ENCODE results near the gene POU1F1. TPM values are rescaled to one million over a fixed set of nuclear protein-coding genes. Genes with fewer than 3 reads are reported as not detected.
A peak's percentile ranks its signal among the peaks of the same experiment; 100 is the strongest.
"Not testable (repeated sequence)": the region's sequence is repeated elsewhere in the genome, so short reads cannot be mapped to it uniquely, and the experiment has no call there.

The POU1F1 gene, protein sequence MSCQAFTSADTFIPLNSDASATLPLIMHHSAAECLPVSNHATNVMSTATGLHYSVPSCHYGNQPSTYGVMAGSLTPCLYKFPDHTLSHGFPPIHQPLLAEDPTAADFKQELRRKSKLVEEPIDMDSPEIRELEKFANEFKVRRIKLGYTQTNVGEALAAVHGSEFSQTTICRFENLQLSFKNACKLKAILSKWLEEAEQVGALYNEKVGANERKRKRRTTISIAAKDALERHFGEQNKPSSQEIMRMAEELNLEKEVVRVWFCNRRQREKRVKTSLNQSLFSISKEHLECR
- not detected in 2 replicates for total RNA-seq (2014; rRNA removed)
- not detected for polyA plus RNA-seq (2012)

DNA sequence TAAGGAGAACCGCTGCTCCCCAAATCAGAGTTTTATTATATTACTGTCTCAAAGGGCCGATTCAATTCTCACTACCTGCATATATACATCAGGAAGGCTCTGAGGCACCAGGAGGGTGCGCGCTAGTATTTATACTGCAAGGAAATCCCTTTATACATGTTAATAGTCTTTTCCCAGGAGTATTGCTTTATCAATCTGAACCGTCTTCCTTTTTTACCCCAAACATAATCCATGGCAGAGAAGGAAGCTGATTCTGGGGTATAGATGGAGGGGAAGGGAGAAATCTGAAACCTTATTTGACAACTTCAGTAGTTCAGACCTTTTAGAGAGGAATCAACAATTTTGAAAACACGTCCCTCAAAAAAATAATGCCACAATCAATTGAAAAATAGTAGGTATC is at the start of gene POU1F1:
TSS of gene POU1F1 (minus strand) at position 101 of the 400 bp plus-strand sequence. CDS start 122 bp downstream, outside the sequence.
- DNase-seq (ENCODE audit: low read depth), result no peak

DNA sequence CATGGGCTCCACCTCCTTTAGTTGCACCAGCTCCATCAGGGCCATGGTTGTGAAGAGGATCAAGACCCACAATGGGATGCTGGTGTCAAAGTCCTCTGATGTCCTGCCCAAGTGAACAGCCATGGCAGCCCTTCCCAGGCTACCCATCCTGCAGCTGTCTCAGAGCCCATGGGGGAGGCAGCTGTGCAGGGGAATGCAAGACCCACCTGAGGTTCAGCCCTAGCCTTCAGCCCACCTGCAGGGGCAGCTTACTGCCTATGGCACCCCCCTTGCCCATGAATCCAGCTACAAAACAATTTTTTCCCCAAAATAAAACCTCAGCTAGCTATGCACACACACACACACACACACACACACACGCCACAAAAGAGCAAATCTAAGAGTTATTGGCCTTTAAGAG is 48.2 kb upstream of the POU1F1 start:
- DNase-seq (ENCODE audit: low read depth), result no peak

DNA sequence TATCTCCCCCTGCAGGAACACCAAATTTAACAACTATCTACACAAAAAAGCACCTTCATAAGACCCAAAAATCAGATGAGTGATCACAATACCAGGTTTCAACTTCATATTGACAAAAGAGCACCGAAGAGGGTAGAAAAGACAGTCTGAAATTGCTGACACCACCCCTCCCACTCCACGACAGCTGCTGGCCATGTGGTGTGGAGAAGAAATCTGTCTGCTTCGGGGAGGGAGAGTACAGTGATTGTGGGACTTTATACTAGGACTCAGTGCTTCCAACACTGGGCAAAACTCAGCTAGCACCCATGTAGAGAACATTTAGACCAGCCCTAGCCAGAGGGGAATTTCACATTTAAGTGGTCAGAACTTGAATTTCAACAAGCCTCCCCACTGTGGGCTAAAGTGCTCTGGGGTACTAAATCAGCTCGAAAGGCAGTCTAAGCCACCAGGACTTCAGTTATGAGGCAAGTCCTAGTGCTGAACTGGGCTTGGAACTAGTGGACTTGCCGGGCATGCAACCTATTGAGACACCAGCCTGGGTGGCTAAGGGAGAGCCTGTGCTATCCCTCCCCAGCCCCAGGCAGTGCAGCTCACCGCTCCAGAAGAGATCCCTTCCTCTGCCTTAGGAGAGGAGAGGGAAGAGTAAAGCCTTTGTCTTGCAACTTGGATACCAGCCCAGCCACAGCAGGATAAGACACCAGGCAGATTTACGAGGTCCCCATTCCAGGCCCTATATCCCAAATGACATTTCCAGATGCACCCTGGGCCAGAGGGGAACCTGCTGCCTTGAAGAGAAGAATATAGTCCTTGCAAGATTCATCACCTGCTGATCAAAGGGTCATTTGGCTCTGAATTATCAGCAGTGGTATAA is 44.6 kb upstream of the POU1F1 start:
- DNase-seq (ENCODE audit: low read depth), result peak; percentile 13

DNA sequence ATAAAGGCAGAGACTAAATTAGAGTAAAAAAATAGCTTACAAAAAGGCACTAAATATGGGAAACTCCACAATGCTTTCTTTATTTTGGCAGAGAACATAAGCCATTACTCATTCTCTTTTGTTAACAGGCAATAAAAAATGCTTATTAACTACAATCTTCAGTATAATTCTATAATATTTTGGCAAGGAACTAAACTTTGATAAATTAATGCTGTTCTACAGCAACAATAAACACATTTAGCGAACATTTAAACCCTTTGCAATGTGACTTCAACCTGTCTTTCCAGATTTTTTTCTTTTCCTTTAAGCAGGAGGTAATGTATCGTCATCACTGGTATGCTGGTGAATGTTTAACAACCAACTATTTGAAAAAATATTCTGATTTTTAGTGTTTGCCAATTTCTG is 42.2 kb upstream of the POU1F1 start:
- no peak for DNase-seq (ENCODE audit: low read depth)

DNA sequence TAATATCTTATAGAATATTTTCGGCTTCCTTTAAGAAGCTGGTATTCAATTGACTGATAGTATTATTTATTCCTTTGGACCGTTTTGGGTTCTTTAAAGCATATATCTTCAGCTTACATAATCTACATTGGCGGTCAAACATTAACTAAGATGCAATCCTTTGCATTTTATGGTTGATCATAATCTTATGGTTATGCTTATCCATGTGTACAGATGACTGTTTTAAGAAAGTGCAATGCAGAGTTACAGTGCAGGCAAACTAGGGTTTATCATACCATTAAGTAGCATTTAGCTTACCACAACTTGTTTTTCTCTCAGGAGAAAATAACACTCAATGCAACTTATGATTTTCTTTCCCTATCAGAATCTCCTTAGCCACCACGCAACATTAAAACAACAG is 41.4 kb upstream of the POU1F1 start:
- no peak for DNase-seq (ENCODE audit: low read depth)

DNA sequence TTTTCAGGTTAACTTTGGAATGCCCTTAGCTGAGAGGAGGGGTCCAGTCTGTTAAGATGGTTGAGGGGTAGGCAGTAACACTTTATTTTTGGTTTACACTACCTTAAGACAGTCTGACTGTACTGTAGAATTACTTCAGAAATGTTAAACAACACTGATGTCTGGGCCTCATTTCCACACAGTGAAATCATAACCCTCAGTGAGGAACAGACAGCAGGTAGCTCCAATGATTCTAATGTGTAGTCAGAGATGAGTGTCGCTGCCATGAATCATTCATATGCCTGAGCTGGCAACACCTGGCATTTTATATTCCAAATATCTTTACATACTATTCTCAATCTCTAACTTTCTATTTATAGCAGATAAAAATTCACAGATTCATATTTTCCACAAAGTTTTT is 37.3 kb upstream of the POU1F1 start:
- DNase-seq (ENCODE audit: low read depth), result no peak

DNA sequence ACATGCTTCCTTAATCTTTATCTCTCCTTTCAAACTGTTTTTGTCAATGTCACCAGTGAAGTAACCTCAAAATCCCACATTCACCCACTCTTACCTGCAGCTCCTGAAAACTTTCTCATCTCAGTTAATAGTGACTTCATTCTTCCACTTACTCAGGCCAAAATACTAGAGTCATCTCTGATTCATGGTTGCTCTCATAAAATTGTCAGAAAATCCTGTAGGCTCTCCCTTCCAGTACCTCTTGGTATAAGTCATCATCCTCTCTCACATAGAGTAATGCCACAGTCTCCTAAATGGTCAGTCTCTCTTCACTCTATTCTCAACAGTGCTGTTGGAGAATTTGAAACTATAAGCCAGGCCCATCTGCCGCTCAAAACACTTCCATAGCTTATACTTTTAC is 34.9 kb upstream of the POU1F1 start:
- DNase-seq (ENCODE audit: low read depth), result peak; percentile 20

DNA sequence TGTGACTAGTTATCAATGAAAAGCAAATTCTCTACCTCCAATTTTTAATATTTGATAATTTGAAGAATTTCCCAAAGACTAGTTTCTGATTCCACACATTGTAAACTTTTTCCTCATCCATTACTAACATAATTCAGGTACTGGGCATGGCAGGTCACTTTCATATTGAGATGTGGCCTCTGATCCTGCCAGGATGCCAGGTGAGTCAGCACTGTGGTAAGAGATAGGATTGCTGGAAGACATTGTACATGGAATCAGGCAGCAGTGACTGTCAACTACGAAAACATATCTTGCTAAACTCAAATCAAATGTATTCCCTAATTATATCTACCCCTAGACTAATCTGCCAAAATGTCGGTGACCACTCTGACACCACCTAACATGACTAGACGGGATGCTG is 33.2 kb upstream of the POU1F1 start:
- DNase-seq (ENCODE audit: low read depth), result no peak

DNA sequence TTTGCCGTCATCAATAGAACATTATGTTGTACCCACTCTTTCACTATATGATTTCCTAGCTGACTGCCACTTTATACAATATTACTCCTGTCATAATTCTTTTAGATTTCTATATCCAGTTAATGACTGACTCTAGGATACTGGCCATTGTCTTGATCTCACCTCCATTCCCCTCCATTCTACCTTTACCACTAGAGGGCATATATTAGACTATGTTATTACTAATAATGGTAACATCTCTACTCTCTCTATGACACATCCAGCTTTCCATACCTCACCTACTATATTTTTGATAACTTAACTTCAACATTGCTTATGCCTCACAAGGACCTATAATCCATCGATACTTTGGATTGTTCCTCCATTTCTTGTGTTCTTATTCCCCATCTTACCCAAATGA is 31.4 kb upstream of the POU1F1 start:
- no peak for DNase-seq (ENCODE audit: low read depth)

DNA sequence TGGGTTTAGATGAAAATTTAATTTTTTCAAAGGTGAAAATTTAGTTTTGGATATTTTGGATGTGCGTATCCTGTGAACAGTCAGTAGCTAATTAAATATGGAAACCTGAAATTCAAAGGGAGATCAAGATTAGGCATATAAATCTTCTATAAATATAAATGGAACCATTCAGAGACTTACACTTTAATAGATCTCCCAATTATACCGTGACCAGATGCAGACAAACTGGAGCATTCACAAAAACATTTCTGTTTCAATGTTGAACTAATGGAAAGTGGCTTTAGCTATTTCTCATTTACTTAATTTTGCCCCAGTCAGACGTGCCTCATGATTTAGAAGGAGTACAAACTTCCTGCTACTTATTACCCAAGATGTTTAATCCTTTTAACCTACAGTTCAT is 29.1 kb upstream of the POU1F1 start:
- DNase-seq (ENCODE audit: low read depth), result no peak

DNA sequence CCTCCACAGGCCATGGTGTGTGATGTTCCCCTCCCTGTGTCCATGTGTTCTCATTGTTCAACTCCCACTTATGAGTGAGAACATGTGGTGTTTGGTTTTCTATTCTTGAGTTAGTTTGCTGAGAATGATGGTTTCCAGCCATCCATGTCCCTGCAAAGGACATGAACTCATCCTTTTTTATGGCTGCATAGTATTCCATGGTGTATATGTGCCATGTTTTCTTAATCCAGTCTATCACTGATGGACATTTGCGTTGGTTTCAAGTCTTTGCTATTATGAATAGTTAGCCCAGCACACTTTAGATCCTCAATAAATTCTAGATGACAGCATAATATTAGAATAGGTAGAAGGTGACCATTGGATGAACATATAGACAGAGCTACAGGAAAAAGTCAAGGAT is 28.6 kb upstream of the POU1F1 start:
- DNase-seq (ENCODE audit: low read depth), result not testable (repeated sequence)

DNA sequence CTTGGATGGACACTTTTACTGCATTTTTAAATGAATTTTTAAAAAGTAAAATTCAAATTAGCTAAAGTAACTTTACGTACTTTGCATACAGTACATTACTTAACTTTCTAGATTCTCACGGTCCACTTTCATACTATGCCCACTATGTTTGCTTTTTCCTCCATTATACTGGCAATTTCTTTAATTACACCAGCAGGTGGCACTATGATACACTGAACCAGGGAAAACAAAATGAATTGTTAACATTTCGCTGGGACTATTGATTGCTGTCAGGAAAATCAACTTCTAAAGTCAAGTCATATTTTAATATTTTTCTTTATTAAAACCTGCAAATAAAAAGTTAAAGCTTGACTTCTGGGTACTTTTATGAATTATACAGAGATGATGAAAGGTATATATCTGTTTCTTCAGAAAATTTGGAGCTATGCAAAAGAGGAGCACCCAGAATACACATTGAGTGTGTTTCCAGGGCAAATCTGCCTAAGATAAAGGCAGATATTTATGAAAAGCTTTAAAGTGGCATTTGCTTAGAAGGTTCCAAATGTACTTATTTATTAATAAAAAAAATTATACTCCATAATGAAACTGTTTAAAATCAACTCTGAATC is 21.8 kb upstream of the POU1F1 start:
- DNase-seq (ENCODE audit: low read depth), result peak; percentile 49

DNA sequence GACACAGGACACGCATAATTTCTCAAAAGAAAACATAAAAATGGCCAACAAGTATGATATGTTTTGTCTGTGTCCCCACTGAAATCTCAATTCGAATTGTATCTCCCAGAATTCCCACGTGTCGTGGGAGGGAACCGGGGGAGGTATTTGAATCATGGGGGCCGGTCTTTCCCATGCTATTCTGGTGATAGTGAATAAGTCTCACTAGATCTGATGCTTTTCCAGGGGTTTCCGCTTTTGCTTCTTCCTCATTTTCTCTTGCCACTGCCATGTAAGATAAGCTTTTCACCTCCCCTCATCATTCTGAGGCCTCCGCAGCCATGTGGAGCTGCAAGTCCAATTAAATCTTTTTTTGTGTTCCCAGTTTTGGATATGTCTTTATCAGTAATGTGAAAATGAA is 12.1 kb upstream of the POU1F1 start:
- DNase-seq (ENCODE audit: low read depth), result no peak

DNA sequence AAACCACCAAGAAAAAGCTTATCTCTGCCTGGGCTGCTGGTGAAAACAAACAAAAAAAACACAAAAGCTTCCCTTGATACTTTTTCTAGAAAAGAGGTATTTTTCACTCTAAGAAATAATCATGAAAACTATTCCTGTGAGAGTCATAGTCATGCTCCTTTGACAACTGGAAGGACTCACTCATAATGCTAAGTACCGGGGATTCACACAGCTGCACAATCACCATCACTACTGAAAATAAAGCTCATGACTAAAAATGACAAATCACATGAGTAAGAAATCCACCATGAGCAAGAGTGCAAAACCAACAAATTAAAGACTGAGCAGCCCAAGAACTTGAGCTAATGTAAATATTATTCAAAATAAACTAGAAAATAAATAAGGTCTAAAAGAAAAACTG is 10.6 kb upstream of the POU1F1 start:
- DNase-seq (ENCODE audit: low read depth), result peak; percentile 94

DNA sequence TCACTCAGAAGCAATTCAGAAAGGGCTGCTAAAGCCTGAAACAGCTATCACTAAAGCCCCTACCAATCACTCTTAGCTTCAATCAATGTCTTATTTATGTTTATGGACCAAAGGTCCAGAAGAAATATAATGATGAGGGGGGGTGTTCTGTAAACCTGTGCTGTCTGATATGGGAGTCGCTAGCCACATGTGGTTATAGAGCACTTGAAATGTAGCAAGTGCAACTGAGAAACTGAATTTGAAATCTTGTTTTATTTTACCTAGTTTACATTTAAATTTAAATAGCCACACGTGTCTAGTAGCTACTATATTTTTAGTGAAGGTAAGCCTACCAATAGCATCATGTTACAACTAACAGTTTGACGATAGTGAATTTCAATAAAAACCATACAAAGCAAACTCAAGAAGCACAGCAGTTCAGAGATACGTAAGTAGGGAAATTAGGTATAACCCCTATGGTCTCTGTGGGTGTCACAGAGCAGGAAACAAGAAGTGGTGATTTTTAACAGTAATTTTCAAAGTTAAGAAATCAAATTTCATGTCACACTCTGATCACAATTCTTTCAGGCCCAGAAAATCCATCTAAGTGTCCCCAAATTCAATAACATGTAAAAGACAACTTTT is 3.6 kb downstream of the POU1F1 start:
- no peak for DNase-seq (ENCODE audit: low read depth)

DNA sequence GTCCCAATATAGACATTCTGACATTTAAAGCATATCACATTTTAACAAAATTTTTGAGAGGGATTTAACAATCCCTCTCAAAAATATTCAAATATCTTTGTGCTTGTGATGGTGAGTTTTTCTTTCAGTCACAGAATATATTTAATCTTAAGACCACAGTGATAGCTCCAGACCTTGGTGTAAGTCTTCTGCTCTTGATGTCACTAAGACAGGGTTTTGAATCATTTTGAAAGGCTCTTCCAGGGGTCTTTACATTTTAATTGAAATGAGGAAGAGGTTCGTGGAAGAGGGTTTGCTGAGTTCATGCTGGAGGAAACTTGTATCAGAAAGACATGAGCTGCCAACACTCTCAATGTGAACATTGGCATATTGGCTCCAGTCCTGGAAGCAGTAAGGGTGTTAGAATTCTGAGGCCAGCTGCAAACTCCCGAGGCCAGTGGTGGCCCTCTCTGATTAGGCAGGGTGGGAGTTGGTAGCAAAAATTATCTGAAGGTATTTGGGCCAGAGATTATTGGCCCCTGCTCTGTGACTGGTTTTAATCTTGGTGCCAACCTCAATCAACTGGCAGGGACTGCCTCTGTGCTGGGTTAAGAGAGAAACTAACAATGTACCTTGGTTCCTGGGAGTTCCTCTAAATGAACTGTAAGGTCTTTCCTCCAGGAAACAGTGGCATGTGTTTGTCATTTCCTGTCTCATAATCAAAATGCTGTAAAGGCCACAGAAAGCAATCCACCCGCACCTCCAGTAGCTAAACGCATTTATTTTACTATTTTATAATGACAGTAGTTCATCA is 5.3 kb downstream of the POU1F1 start:
- no peak for DNase-seq (ENCODE audit: low read depth)

DNA sequence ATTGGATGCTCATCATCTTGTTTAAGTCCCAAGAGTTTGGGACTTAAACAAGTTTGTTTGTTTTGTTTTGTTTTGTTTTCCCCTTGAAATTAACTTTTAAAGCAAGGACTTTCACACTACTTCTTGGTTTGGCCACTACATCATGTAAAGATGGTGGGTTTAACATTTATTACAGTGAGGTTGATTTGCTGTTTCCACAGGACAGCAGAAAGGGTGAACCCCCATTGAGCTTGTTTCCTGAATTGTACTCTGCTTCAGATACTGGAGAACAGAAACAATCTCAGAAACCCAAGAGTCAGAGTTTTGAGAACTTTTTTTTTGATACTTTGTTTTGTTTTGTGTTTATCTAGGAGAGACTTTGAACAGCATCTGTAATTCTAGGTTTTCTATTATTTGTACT is 6.7 kb downstream of the POU1F1 start:
- DNase-seq (ENCODE audit: low read depth), result no peak

DNA sequence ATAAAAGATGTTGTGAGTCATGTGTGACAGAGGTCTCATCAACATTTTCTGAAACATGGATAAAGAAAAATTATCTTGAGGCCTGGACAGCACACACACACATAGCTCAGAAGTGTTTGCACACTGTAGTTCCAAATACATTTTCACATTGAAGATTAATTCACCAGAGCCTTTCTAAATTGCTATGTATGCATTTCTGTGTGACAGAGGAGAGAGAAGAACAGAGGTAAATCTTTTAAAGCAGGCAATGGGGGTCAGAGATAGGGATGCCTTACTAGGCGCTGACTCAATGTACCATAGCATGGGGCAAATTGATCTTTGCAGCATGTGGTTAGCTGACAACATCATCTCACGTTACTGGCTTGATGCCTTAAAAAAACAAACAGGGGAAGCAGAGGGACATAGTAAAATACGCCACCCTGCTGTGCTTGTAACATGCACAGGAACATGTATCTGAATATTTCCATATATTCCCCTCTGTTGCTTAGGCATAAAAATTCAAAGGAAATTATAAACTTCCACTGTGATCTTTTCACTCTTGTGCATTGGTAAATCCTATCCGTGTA is 7.7 kb downstream of the POU1F1 start:
- peak; percentile 56 for DNase-seq (ENCODE audit: low read depth)

DNA sequence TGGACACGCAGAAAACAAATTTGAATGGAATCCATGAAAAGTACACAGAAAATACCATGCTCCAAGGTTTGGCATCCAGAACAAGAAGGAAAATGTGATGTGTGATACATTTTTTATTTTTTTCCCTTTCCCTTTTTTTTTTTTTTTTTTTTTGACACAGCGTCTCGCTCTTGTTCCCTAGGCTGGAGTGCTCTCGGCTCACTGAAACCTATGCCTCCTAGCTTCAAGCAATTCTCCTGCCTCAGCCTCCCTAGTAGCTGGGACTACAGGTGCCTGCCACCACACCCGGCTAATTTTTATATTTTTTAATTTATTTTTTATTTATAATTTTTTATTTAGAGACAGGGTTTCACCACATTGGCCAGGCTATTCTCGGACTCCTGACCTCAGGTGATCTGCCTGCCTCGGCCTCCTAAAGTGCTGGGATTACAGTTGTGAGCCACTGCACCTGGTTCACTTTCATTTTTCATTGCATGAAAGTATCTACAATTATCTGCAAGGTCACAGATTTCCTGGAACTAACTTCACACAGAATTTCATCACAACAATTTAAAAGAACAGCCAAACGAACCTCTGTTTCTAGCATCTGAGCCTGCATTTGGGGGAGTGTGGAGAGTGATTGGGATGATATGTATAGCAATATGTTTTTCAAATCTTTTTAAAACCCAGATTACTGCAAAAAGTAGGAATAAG is 8.3 kb downstream of the POU1F1 start:
- no peak for DNase-seq (ENCODE audit: low read depth)

DNA sequence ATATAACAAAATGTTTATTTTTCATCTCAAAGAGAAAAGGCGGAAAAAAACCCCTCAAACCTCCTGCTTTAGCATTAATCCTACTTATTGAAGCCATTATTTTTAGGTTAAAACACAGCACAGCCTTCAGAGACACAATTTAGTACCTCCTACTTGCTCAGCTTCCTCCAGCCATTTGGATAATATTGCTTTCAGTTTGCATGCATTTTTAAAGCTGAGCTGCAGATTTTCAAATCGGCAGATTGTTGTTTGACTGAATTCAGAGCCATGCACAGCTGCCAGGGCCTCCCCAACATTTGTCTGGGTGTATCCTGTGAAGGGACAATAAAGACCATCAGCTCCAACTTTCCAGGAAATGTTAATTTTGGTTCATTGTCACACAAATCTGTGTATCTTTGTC is 14.5 kb downstream of the POU1F1 start:
- no peak for DNase-seq (ENCODE audit: low read depth)
